Activated T-cell treated with anti-CD3 and anti-CD28 coated beads for 4 hours (primary cell): ENCODE results near the gene AGXT.
"Not testable (repeated sequence)": the region's sequence is repeated elsewhere in the genome, so short reads cannot be mapped to it uniquely, and the experiment has no call there.

Experiments used
- DNase-seq: peaks from one replicate; pipeline ENCODE4 v3.0.0-alpha.2; 2020

Gene AGXT

DNA sequence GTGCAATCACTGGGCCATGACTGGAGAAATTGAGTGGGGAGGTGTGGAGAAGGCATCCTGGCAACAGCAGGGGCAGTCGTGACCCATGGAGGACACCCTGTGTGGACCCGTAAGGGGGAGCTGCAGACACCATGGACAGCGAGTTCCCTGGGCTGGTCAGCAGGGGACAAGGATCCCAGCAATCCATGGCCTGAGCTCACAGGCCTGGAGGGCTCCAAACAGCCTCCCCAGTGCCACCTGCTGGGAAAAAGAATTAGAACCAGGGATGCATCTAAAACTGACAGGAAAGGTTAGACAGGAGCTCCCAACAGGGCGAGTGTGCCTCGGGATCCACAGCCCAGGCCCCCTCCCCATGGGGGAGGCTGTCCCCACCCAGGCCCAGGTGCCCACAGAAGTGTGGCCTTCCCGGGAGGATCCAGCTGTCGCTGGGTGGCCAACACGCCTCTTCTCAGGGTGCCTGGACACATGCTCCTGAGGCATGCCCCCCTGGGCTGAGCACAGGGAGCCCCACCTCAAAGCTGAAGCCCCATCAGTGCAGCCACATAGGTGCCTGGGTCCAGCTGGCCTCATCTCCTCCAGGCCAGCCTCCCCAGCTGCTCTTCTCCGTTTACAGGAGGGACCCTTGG, 28.1 kb upstream of the AGXT start:
- no peak for DNase-seq

GRCh38 chr2:240846309-240846708, 22.3 kb upstream of the AGXT start:
- not testable (repeated sequence) for DNase-seq

DNA sequence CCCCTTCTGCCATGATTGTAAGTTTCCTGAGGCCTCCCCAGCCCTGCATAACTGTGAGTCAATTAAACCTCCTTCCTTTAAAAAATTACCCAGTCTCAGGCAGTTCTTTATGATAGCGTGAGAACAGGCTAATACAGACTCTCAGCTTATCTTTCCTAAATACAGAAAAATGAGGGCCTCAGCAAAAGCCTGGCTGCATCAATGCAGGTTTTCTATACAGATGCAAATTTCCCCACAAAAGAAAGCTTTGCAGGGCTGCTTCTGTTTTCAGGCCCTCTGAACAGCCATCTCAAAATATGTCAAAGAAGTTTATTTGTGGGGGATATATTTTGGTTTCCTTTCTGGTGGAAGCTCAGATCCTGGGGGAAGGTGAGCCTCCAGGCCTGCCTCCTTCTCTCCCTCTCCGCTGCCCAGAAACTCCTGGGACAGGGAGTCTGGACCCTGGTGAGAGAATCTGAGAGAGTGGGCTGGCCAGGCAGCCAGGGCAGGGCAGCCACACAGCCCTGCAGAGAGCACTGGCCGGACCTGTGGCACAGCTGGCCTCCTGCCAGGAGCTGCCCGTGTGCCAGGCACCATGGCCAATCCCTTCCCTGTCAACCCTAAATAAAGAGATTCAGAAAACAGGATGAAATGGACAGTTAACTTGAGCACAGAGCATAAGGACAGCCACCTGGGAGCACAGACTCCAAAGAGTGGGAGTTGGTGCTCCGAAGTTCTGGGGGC, 21.6 kb upstream of the AGXT start:
- no peak for DNase-seq

GRCh38 chr2:240847817-240848216, 20.8 kb upstream of the AGXT start:
- DNase-seq: no peak

- no peak for DNase-seq
Measured at GRCh38 chr2:240848900-240849680, 19.5 kb upstream of the AGXT start.

GRCh38 chr2:240850026-240850425, 18.6 kb upstream of the AGXT start:
- no peak for DNase-seq

- DNase-seq: no peak
Measured at GRCh38 chr2:240850756-240851077, 17.9 kb upstream of the AGXT start.

DNA sequence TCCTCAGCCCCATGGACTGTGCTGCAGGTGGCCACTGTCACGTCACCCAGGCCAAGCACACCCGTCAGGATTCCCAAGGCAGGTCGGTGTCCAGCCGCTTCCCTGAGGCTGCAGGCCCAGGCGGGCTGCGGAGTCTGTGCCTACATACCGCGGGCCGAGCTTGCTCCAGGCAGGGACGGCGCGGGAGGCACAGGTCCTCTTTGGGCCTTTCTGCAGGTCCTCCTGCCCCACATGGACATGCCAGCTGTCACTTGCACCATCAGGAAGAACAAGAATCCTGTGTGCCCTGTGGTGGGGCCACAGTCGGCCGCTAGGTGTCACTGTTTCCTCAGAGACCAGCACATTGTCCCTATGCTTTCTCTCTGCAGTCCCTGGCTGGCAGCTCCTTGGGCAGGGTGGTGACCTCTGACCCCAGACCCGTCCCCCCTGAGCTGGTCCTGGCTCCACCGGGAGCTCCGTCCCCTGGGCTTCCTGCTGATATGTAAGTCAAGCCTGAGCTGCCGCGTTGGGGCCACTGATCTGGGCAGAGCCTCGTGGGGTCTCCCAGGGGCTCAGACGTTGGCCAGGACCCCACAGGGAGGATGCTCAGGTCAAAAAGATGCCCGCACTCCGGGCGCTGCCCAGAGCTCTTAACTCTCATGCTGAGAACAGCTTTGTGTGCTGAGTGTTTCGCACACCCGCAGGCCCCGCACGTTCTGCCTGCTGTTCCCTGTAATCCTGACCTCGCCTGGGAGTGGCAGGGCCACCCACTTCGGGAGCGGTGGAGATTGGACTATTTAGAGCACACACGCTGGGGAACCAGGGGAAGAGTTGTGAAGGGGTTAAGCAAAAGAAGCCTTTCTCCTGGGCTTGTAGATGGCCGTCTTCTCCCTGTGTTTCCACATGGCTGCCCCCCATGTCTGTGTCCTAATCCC, 17.3 kb upstream of the AGXT start:
- DNase-seq: peak; percentile 81

GRCh38 chr2:240852671-240853314, 15.8 kb upstream of the AGXT start:
- no peak for DNase-seq

GRCh38 chr2:240855670-240856069, 13.0 kb upstream of the AGXT start:
- no peak for DNase-seq

- no peak for DNase-seq
Measured at GRCh38 chr2:240856151-240856980, 12.3 kb upstream of the AGXT start.

DNA sequence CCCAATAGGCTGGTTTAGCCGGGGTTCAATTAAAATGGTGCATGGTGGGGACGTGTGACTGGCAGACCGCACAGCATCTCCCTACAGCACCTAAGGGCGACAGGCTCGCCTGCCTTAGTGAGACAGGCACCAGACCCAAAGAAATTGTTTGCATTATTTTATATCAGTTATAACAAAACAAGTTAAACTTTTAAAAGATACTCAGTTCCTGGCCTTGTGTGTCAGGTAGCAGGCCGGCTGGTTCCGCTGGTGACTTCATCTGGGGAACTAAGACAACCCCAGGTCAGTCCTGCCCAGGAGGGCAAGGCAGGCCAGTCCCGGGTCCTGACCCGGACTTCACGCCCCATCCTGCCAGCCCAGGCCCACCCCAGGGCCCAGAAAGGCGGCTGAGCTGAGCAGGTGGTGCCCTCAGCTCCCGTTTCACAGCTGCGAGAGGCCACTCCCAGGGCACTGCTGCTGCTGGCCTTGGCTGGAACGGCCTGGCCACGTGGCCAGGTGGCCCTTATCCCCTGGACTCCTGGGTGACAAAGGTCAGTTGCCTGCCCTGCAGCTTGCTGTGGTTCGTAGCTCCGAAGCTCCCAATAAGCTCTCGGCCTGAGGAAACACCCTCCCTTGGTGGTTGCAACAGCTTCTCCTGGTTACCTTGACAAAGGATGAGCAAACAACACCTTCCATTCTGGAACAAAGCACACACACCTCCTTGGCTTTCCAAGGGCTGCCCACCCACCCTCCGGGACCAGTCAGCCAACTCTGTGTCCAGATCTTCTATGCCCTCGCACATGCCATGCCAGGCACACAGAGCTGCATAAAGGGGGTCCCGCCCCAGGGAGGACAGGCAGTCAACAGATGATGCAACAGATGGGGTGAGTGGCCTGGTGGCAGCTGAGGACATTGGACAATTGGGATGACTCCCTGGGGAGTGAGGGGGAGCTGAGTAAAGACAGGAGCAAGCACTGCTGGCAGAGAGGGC, 11.3 kb upstream of the AGXT start:
- no peak for DNase-seq

- no peak for DNase-seq
Measured at GRCh38 chr2:240858321-240858720, 10.3 kb upstream of the AGXT start.

- DNase-seq: no peak
Measured at GRCh38 chr2:240858871-240859270, 9.8 kb upstream of the AGXT start.

GRCh38 chr2:240861547-240861946, 7.1 kb upstream of the AGXT start:
- no peak for DNase-seq

GRCh38 chr2:240864475-240864874, 4.1 kb upstream of the AGXT start:
- no peak for DNase-seq

GRCh38 chr2:240865391-240865790, 3.2 kb upstream of the AGXT start:
- DNase-seq: no peak

DNA sequence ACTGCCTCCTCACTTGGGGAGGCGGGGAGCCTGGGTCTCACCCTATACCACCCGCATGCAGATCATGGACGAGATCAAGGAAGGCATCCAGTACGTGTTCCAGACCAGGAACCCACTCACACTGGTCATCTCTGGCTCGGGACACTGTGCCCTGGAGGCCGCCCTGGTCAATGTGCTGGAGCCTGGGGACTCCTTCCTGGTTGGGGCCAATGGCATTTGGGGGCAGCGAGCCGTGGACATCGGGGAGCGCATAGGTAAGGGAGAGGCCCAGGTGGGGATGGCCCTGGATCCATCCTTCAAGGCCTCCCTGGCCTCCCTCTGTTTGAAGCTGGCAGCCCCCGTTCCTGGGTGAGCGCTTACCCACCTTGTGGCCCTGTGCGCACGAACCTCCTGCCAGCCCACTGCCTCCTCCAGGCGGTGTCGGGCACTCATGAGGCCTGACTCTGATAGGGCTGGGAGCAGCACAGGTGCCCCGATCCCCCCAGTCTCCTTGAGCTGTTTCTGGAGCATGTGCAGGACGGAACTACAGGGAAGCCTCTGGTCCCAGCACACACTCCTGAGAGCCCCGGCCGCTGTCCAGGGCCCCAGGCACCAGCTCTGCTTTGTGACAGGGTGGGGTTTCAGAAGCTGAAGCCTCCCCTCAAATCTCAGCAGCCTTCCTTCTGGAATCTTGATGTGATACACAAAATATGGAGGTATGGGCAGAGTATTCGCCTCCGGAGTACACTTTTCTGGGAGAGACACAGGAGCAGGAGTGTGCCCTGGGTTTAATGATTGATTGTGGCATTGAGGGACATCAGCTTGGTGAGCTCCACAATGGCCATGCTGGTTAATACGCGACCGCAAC, 708 bp downstream of the AGXT start:
- DNase-seq: no peak
